ENCODE measurements around the gene CCDC154. TPM values are rescaled to one million over a fixed set of nuclear protein-coding genes. Genes with fewer than 3 reads are reported as not detected.
"Not testable (repeated sequence)": the region's sequence is repeated elsewhere in the genome, so short reads cannot be mapped to it uniquely, and the experiment has no call there.

Gene CCDC154
- polyA plus RNA-seq, 1 donor (not counting 4 experiments of a cell fraction or from before 2014, with no cell fraction given) = 0.46 TPM

- H3K36me3 ChIP-seq (ENCODE audit: control insufficient read depth in 2 of 2, extremely low read depth in 1 of 2, insufficient read depth in 2 of 2, low read length in 2 of 2) = peaks cover 0 to 6% of the 10 kb centered on the region in 2 experiments
- H3K9me1 ChIP-seq (ENCODE audit: control insufficient read depth, extremely low read depth, insufficient read depth, low read length) = no peaks in the 10 kb centered on the region
- no peaks in the 10 kb centered on the region for H3K9me3 ChIP-seq (ENCODE audit: control insufficient read depth, low read depth, low read length)
- H3K4me1 ChIP-seq (ENCODE audit: control insufficient read depth, extremely low read depth, insufficient read depth, low read length) = no peaks in the 10 kb centered on the region
- no peak for DNase-seq (ENCODE audit: low read depth, low spot score)
- no peak for FAIRE-seq
- H2AFZ ChIP-seq (ENCODE audit: control insufficient read depth, low read length) = no peak overlapping the region
- H4K20me1 ChIP-seq (ENCODE audit: control insufficient read depth, extremely low read depth, insufficient read depth, low read length) = no peaks in the 10 kb centered on the region
- no peaks in the 10 kb centered on the region for H3K27me3 ChIP-seq (ENCODE audit: control insufficient read depth, extremely low read depth, insufficient read depth, low read length)
- no peak overlapping the region for H3K4me2 ChIP-seq (ENCODE audit: control insufficient read depth, extremely low read depth, insufficient read depth, low read depth, low read length)
- TF ChIP-seq, protein P1, sequence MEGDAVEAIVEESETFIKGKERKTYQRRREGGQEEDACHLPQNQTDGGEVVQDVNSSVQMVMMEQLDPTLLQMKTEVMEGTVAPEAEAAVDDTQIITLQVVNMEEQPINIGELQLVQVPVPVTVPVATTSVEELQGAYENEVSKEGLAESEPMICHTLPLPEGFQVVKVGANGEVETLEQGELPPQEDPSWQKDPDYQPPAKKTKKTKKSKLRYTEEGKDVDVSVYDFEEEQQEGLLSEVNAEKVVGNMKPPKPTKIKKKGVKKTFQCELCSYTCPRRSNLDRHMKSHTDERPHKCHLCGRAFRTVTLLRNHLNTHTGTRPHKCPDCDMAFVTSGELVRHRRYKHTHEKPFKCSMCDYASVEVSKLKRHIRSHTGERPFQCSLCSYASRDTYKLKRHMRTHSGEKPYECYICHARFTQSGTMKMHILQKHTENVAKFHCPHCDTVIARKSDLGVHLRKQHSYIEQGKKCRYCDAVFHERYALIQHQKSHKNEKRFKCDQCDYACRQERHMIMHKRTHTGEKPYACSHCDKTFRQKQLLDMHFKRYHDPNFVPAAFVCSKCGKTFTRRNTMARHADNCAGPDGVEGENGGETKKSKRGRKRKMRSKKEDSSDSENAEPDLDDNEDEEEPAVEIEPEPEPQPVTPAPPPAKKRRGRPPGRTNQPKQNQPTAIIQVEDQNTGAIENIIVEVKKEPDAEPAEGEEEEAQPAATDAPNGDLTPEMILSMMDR (optimal IDR thresholded peaks at IDR 0.05 in 1 of 3, IDR thresholded peaks at IDR 0.05 in 1 of 3, conservative IDR thresholded peaks at IDR 0.05 in 1 of 3; ENCODE audit: extremely low read depth in 1 of 3, insufficient read depth in 2 of 3, low read length in 3 of 3) = no peak
- no peak for TF ChIP-seq EZH2 (IDR thresholded peaks at IDR 0.05; ENCODE audit: low read length)
- no peaks in the 10 kb centered on the region for H3K79me2 ChIP-seq (ENCODE audit: control insufficient read depth, insufficient read depth, low read length)
- H3K4me3 ChIP-seq (ENCODE audit: control insufficient read depth in 2 of 3, extremely low read depth in 1 of 3, insufficient read depth in 2 of 3, low read depth in 1 of 3, low read length in 3 of 3) = no peak overlapping the region
- dilution Hi-C loops (cut with MboI; ENCODE audit: extremely low pct_ligation_motif_present, low sequenced_read_pairs) = no loop called here
- no peak overlapping the region for H3K27ac ChIP-seq (ENCODE audit: control insufficient read depth, insufficient read depth, low read length)
- H3K9ac ChIP-seq (ENCODE audit: control insufficient read depth, extremely low read depth, insufficient read depth, low read length) = no peak overlapping the region
Measured at GRCh38 chr16:1441391-1441829, 2.9 kb downstream of the CCDC154 start.

- DNase-seq (ENCODE audit: low read depth, low spot score); H3K4me1 ChIP-seq (ENCODE audit: control insufficient read depth, extremely low read depth, insufficient read depth, low read length); H3K4me2 ChIP-seq (ENCODE audit: control insufficient read depth, extremely low read depth, insufficient read depth, low read depth, low read length); H3K27me3 ChIP-seq (ENCODE audit: control insufficient read depth, extremely low read depth, insufficient read depth, low read length); H3K9me1 ChIP-seq (ENCODE audit: control insufficient read depth, extremely low read depth, insufficient read depth, low read length); H2AFZ ChIP-seq (ENCODE audit: control insufficient read depth, low read length); H3K36me3 ChIP-seq (ENCODE audit: control insufficient read depth in 2 of 2, extremely low read depth in 1 of 2, insufficient read depth in 2 of 2, low read length in 2 of 2); H3K4me3 ChIP-seq (ENCODE audit: control insufficient read depth in 2 of 3, extremely low read depth in 1 of 3, insufficient read depth in 2 of 3, low read depth in 1 of 3, low read length in 3 of 3); H3K79me2 ChIP-seq (ENCODE audit: control insufficient read depth, insufficient read depth, low read length); FAIRE-seq; H4K20me1 ChIP-seq (ENCODE audit: control insufficient read depth, extremely low read depth, insufficient read depth, low read length); H3K9me3 ChIP-seq (ENCODE audit: control insufficient read depth, low read depth, low read length); H3K9ac ChIP-seq (ENCODE audit: control insufficient read depth, extremely low read depth, insufficient read depth, low read length); dilution Hi-C loops (cut with MboI; ENCODE audit: extremely low pct_ligation_motif_present, low sequenced_read_pairs); H3K27ac ChIP-seq (ENCODE audit: control insufficient read depth, insufficient read depth, low read length): not testable (repeated sequence)
Measured at GRCh38 chr16:1439699-1440074, 4.7 kb downstream of the CCDC154 start.

DNA sequence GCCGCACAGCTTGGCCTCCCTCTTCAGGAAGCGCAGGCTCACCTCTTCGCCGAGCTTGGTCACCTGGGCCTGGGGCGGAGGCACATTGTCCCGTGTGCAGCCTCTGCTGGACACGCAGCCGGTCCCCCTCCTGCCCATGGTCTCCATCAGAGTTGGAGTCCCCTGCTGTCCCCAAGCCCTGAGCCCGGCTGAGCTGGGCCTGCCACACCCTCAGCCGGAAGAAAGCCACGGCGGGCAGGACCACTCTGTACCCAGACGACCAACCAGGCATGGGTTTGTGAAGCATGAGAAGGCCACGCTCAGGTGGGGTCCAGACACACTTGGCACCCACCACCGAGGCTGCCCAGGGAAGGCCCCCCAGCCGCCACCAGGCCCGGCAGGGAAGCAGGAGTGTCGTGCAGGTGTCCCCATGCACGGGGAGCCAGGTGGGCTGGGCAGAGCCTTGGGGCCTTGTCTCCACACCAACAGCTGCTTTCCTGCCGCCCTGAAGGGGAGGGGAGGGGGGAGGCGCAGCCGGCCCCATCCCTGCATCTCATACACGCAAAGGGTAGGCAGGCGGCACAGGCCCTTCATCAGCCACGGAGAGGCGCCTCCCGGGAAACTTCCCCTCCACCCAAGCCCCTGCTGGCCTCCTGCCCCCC, 5.2 kb downstream of the CCDC154 start:
- TF ChIP-seq, protein P1 (optimal IDR thresholded peaks at IDR 0.05 in 1 of 3, IDR thresholded peaks at IDR 0.05 in 1 of 3, conservative IDR thresholded peaks at IDR 0.05 in 1 of 3; ENCODE audit: extremely low read depth in 1 of 3, insufficient read depth in 2 of 3, low read length in 3 of 3) = no peak
- TF ChIP-seq EZH2 (IDR thresholded peaks at IDR 0.05; ENCODE audit: low read length) = no peak
- Histone ChIP-seq H3K4me3 (ENCODE audit: control insufficient read depth in 2 of 3, extremely low read depth in 1 of 3, insufficient read depth in 2 of 3, low read depth in 1 of 3, low read length in 3 of 3) (no peak overlapping the region), H3K4me2 (ENCODE audit: control insufficient read depth, extremely low read depth, insufficient read depth, low read depth, low read length) (no peak overlapping the region), H3K9me1 (ENCODE audit: control insufficient read depth, extremely low read depth, insufficient read depth, low read length) (no peaks in the 10 kb centered on the region), H3K27ac (ENCODE audit: control insufficient read depth, insufficient read depth, low read length) (no peak overlapping the region), H3K27me3 (ENCODE audit: control insufficient read depth, extremely low read depth, insufficient read depth, low read length) (no peaks in the 10 kb centered on the region), H2AFZ (ENCODE audit: control insufficient read depth, low read length) (no peak overlapping the region), H3K4me1 (ENCODE audit: control insufficient read depth, extremely low read depth, insufficient read depth, low read length) (no peaks in the 10 kb centered on the region), H3K9me3 (ENCODE audit: control insufficient read depth, low read depth, low read length) (no peaks in the 10 kb centered on the region), H3K36me3 (ENCODE audit: control insufficient read depth in 2 of 2, extremely low read depth in 1 of 2, insufficient read depth in 2 of 2, low read length in 2 of 2) (no peaks in the 10 kb centered on the region), H3K9ac (ENCODE audit: control insufficient read depth, extremely low read depth, insufficient read depth, low read length) (no peak overlapping the region), H3K79me2 (ENCODE audit: control insufficient read depth, insufficient read depth, low read length) (no peaks in the 10 kb centered on the region), H4K20me1 (ENCODE audit: control insufficient read depth, extremely low read depth, insufficient read depth, low read length) (no peaks in the 10 kb centered on the region)
- dilution Hi-C loops (cut with MboI; ENCODE audit: extremely low pct_ligation_motif_present, low sequenced_read_pairs) = no loop called here
- FAIRE-seq = no peak
- DNase-seq (ENCODE audit: low read depth, low spot score) = no peak
